NCI-H748 treated with DMSO at 0.1 percent for 48 hours (cell line): ENCODE data around the gene CIB2.
A peak's percentile ranks its signal among the peaks of the same experiment; 100 is the strongest.

ENCODE experiments used
- DNase-seq: peaks from one replicate; lab custom pipeline; 2025; lab: John Stamatoyannopoulos, UW

CIB2 gene

GRCh38 chr15:78083687-78084448 is 47.4 kb downstream of the CIB2 start:
- DNase-seq = no peak

GRCh38 chr15:78083186-78083585 is 48.1 kb downstream of the CIB2 start:
- DNase-seq = no peak

- DNase-seq = no peak
Observed at GRCh38 chr15:78082743-78083110, 48.5 kb downstream of the CIB2 start.

- DNase-seq = no peak
Observed at GRCh38 chr15:78082106-78082742, 49.0 kb downstream of the CIB2 start.

- DNase-seq = no peak
Observed at GRCh38 chr15:78080088-78080460, 51.2 kb downstream of the CIB2 start.

- no peak for DNase-seq
Observed at GRCh38 chr15:78079298-78080087, 51.8 kb downstream of the CIB2 start.

- DNase-seq = peak; percentile 9
Observed at GRCh38 chr15:78077871-78078210, 53.4 kb downstream of the CIB2 start.

GRCh38 chr15:78077053-78077870 is 54.0 kb downstream of the CIB2 start, which contains the start of gene TBC1D2B:
TSS of gene TBC1D2B (minus strand) at chr15:78077711. CDS start at chr15:78077652, 59 bp downstream.
- DNase-seq = peak; percentile 1

GRCh38 chr15:78076231-78077052 is 54.8 kb downstream of the CIB2 start:
- DNase-seq = no peak

GRCh38 chr15:78075490-78076230 is 55.6 kb downstream of the CIB2 start:
- no peak for DNase-seq

- DNase-seq = no peak
Observed at GRCh38 chr15:78073046-78073787, 58.0 kb downstream of the CIB2 start.

GRCh38 chr15:78072080-78072892 is 59.0 kb downstream of the CIB2 start:
- DNase-seq = no peak

GRCh38 chr15:78071383-78071782 is 59.9 kb downstream of the CIB2 start:
- DNase-seq = no peak

GRCh38 chr15:78070049-78070700 is 61.1 kb downstream of the CIB2 start:
- DNase-seq = no peak

GRCh38 chr15:78069462-78070029 is 61.7 kb downstream of the CIB2 start:
- DNase-seq = no peak

- DNase-seq = no peak
Observed at GRCh38 chr15:78069052-78069414, 62.2 kb downstream of the CIB2 start.

GRCh38 chr15:78067328-78068228 is 63.7 kb downstream of the CIB2 start:
- DNase-seq = no peak
